H9 (cell line): ENCODE measurements around the gene RAB17. TPM values are rescaled to one million over a fixed set of nuclear protein-coding genes. Genes with fewer than 3 reads are reported as not detected.

Experiments
- DNase-seq: peaks from one replicate; pipeline ENCODE4 v3.0.0-alpha.2; 2017
- H2AFZ ChIP-seq: one replicate; pipeline ENCODE4 v1.6.1; 2013; ENCODE audit warnings: mild to moderate bottlenecking, low read length, control low read depth, moderate library complexity
- H2AK5ac ChIP-seq: 2 replicates; pipeline ENCODE4 v1.6.1; 2013; ENCODE audit warnings: low read length, control low read depth, mixed read lengths; ENCODE audit not compliant: insufficient read length
- H2BK120ac ChIP-seq: one replicate; pipeline ENCODE4 v1.6.1; 2013; ENCODE audit warnings: low read depth, mild to moderate bottlenecking, low read length, control low read depth, inconsistent platforms; ENCODE audit not compliant: poor library complexity, severe bottlenecking
- H2BK12ac ChIP-seq: 2 replicates; pipeline ENCODE4 v1.6.1; 2013; ENCODE audit warnings: low read length, control low read depth, mixed read lengths, low read depth; ENCODE audit not compliant: insufficient read length
- H2BK15ac ChIP-seq: 2 replicates; pipeline ENCODE4 v1.6.1; 2013; ENCODE audit warnings: low read depth, low read length, control low read depth
- H2BK20ac ChIP-seq: one replicate; pipeline ENCODE4 v1.6.1; 2013; ENCODE audit warnings: low read depth, mild to moderate bottlenecking, low read length, control low read depth, inconsistent platforms; ENCODE audit not compliant: poor library complexity, severe bottlenecking
- H2BK5ac ChIP-seq: 2 replicates; pipeline ENCODE4 v1.6.1; 2013; ENCODE audit warnings: low read length, control low read depth, mixed read lengths; ENCODE audit not compliant: insufficient read length
- H3K14ac ChIP-seq: 2 replicates; pipeline ENCODE4 v1.6.1; 2013; ENCODE audit warnings: low read length, control low read depth; ENCODE audit not compliant: insufficient read depth
- H3K18ac ChIP-seq: 2 replicates; pipeline ENCODE4 v1.6.1; 2013; ENCODE audit warnings: low read depth, mild to moderate bottlenecking, mixed read lengths, low read length, control low read depth; ENCODE audit not compliant: insufficient read length
- H3K23ac ChIP-seq: 2 replicates; pipeline ENCODE4 v1.6.1; 2013; ENCODE audit warnings: low read length, control low read depth, mixed read lengths, low read depth; ENCODE audit not compliant: insufficient read length
- H3K23me2 ChIP-seq: 2 replicates; pipeline ENCODE4 v1.6.1; 2013; ENCODE audit warnings: low read depth, mild to moderate bottlenecking, mixed read lengths, low read length, control low read depth; ENCODE audit not compliant: insufficient read length, poor library complexity, severe bottlenecking
- H3K27ac ChIP-seq: 2 replicates; pipeline ENCODE4 v1.5.1; 2013; ENCODE audit warnings: low read length, control low read depth, mixed read lengths, low read depth; ENCODE audit not compliant: insufficient read length
- H3K27me3 ChIP-seq: 2 replicates; pipeline ENCODE4 v1.6.1; 2013; ENCODE audit warnings: low read length, control low read depth, inconsistent platforms; ENCODE audit not compliant: insufficient read depth
- H3K4ac ChIP-seq: 2 replicates; pipeline ENCODE4 v1.6.1; 2013; ENCODE audit warnings: low read depth, mild to moderate bottlenecking, control low read depth, inconsistent platforms, low read length, moderate library complexity
- H3K4me1 ChIP-seq: 2 replicates; pipeline ENCODE4 v1.6.1; 2013; ENCODE audit warnings: low read length, control low read depth, inconsistent platforms; ENCODE audit not compliant: insufficient read depth
- H3K4me2 ChIP-seq: 2 replicates; pipeline ENCODE4 v1.6.1; 2013; ENCODE audit warnings: low read length, control low read depth, mixed read lengths; ENCODE audit not compliant: insufficient read length, insufficient read depth
- H3K56ac ChIP-seq: 2 replicates; pipeline ENCODE4 v1.6.1; 2013; ENCODE audit warnings: low read depth, mild to moderate bottlenecking, mixed read lengths, low read length, control low read depth; ENCODE audit not compliant: insufficient read length
- H3K79me1 ChIP-seq: 2 replicates; pipeline ENCODE4 v1.6.1; 2013; ENCODE audit warnings: low read depth, mild to moderate bottlenecking, moderate library complexity, low read length, control low read depth, inconsistent platforms; ENCODE audit not compliant: insufficient read depth, poor library complexity, severe bottlenecking
- H3K79me2 ChIP-seq: 2 replicates; pipeline ENCODE4 v1.6.1; 2013; ENCODE audit warnings: low read length, control low read depth, inconsistent platforms; ENCODE audit not compliant: insufficient read depth
- H3K9ac ChIP-seq: 2 replicates; pipeline ENCODE4 v1.6.1; 2013; ENCODE audit warnings: low read length, control low read depth, mixed read lengths; ENCODE audit not compliant: insufficient read length; ENCODE audit errors: extremely low read depth
- H3K9me3 ChIP-seq: one replicate; pipeline ENCODE4 v1.6.1; 2013; ENCODE audit warnings: low read depth, low read length, inconsistent platforms; ENCODE audit not compliant: control insufficient read depth
- H3T11ph ChIP-seq: one replicate; pipeline ENCODE4 v1.6.1; 2013; ENCODE audit warnings: mild to moderate bottlenecking, low read length, control low read depth, inconsistent platforms
- H4K20me1 ChIP-seq: one replicate; pipeline ENCODE4 v1.6.1; 2013; ENCODE audit not compliant: control insufficient read depth, insufficient read length, insufficient read depth
- H4K5ac ChIP-seq: 2 replicates; pipeline ENCODE4 v1.6.1; 2013; ENCODE audit warnings: low read depth, mild to moderate bottlenecking, mixed read lengths, low read length, control low read depth; ENCODE audit not compliant: insufficient read length
- H4K8ac ChIP-seq: replicated peaks from 2 replicates; pipeline ENCODE4 v1.6.1; 2013; ENCODE audit warnings: low read length, control low read depth, mixed read lengths, low read depth; ENCODE audit not compliant: insufficient read length
- H4K91ac ChIP-seq: 2 replicates; pipeline ENCODE4 v1.6.1; 2013; ENCODE audit warnings: low read depth, mild to moderate bottlenecking, moderate library complexity, mixed read lengths, low read length, control low read depth; ENCODE audit not compliant: insufficient read length
- H3K27ac Mint-ChIP-seq, 3 experiments: 2 replicates in 2 of 3; 3 replicates in 1 of 3; pipeline ENCODE4 v1.8.0; 2020 to 2021; ENCODE audit warnings: mixed read lengths in 3 of 3, mild to moderate bottlenecking in 1 of 3, moderate library complexity in 1 of 3
- H3K27me3 Mint-ChIP-seq: 2 replicates; pipeline ENCODE4 v1.8.0; 2021; ENCODE audit warnings: low read depth, mild to moderate bottlenecking, moderate library complexity, mixed read lengths
- H3K36me3 Mint-ChIP-seq, 3 experiments: 2 replicates in 2 of 3; 3 replicates in 1 of 3; pipeline ENCODE4 v1.8.0; 2020 to 2021; ENCODE audit warnings: low read depth in 3 of 3, mixed read lengths in 3 of 3; ENCODE audit not compliant: insufficient read depth in 1 of 3
- H3K4me1 Mint-ChIP-seq, 2 experiments: 2 replicates each; pipeline ENCODE4 v1.8.0; 2020; ENCODE audit warnings: mixed read lengths in 2 of 2
- H3K4me3 Mint-ChIP-seq, 2 experiments: 2 replicates in 1 of 2; 3 replicates in 1 of 2; pipeline ENCODE4 v1.8.0; 2020 to 2021; ENCODE audit warnings: mild to moderate bottlenecking in 2 of 2, mixed read lengths in 2 of 2, moderate library complexity in 1 of 2
- H3K9me3 Mint-ChIP-seq, 2 experiments: 2 replicates in 1 of 2; 3 replicates in 1 of 2; pipeline ENCODE4 v1.8.0; 2020; ENCODE audit warnings: mild to moderate bottlenecking in 2 of 2, mixed read lengths in 2 of 2, moderate library complexity in 1 of 2
- WGBS: extraction: QIAGEN DNeasy Blood & Tissue Kit; methylation state at CpG from one replicate; pipeline ENCODE4 v1.1.7; 2013; ENCODE audit warnings: missing lambda C conversion rate, low lambda C conversion rate, mixed read lengths; ENCODE audit not compliant: insufficient read length; ENCODE audit errors: extremely low coverage; 5-methylcytosine and 5-hydroxymethylcytosine counted together
- total RNA-seq: library from RNA; stranded (reverse); gene quantifications from 2 replicates; pipeline ENCODE4 v1.2.1, GENCODE V29; 2021
- TF ChIP-seq, protein P1 (sequence below): fragments of 200-600 bp; sonication (generic); conservative IDR thresholded peaks from 3 replicates; pipeline ENCODE4 v1.8.0; 2021; ENCODE audit warnings: antibody characterized with exemption, mild to moderate bottlenecking

RAB17 gene
- total RNA-seq, 1 experiment from 2014 or later: 31.9 TPM

DNA sequence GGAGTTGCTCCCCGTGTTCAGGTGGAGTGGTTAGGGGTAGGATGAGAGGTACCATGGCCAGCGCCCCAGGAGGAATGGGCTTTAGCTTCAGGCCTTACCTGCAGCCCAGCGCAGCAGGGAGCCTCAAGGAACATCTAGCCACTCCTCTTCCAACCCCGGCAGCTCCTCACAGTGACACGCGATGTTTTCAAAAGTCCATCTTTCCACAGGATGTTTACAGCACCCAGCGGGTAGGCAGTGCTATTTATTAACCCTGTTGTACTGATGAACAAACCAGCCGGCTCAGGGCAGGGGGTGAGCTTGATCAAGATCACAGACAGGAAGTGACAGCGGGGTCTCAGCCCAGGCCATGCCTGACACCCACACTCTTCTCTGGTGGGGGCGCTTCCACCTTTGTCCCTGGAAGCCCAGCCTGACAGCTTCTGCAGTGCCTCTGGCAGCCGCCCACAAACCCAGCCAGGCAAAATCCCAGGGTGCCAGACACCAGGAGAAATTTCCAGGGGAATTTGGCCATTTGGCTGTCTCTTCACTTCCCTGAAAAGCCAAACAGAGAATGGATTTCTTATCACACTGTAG is 42.6 kb downstream of the RAB17 start:
- H3K4me1 ChIP-seq: no peaks in the 10 kb centered on the region; the same call in 1 of the 2 replicates
- H2BK120ac ChIP-seq: no peak overlapping the region
- no peak overlapping the region for H2BK15ac ChIP-seq
- H4K5ac ChIP-seq: no peak overlapping the region
- peaks cover 0 to 3% (median 0%) of the 10 kb centered on the region in 3 experiments; a peak in 1 of 7 replicates for H3K36me3 Mint-ChIP-seq
- DNase-seq: peak; percentile 51
- no peaks in the 10 kb centered on the region for H3K79me2 ChIP-seq
- no peak overlapping the region for H2AK5ac ChIP-seq
- H3K18ac ChIP-seq: no peak overlapping the region
- no peak overlapping the region for H3K14ac ChIP-seq
- peaks cover 0 to 5% of the 10 kb centered on the region in 2 experiments; a peak in 2 of 5 replicates for H3K9me3 Mint-ChIP-seq
- H3K4me3 Mint-ChIP-seq: no peak overlapping the region
- TF ChIP-seq, protein P1, sequence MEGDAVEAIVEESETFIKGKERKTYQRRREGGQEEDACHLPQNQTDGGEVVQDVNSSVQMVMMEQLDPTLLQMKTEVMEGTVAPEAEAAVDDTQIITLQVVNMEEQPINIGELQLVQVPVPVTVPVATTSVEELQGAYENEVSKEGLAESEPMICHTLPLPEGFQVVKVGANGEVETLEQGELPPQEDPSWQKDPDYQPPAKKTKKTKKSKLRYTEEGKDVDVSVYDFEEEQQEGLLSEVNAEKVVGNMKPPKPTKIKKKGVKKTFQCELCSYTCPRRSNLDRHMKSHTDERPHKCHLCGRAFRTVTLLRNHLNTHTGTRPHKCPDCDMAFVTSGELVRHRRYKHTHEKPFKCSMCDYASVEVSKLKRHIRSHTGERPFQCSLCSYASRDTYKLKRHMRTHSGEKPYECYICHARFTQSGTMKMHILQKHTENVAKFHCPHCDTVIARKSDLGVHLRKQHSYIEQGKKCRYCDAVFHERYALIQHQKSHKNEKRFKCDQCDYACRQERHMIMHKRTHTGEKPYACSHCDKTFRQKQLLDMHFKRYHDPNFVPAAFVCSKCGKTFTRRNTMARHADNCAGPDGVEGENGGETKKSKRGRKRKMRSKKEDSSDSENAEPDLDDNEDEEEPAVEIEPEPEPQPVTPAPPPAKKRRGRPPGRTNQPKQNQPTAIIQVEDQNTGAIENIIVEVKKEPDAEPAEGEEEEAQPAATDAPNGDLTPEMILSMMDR: no peak
- no peak overlapping the region for H3K9ac ChIP-seq
- peaks cover under 1% of the 10 kb centered on the region for H3K27me3 Mint-ChIP-seq
- no peak overlapping the region for H4K8ac ChIP-seq
- H3K27me3 ChIP-seq: no peaks in the 10 kb centered on the region
- H2BK12ac ChIP-seq: no peak overlapping the region
- no CpG with 5 or more reads among the region's 11 CpGs for WGBS
- H3K4me1 Mint-ChIP-seq: peaks cover 2% of the 10 kb centered on the region in 2 experiments; a peak in 2 of 4 replicates
- no peak overlapping the region for H3K27ac ChIP-seq
- no peak overlapping the region for H2BK5ac ChIP-seq
- H3K9me3 ChIP-seq: peaks cover 4% of the 10 kb centered on the region
- H3K79me1 ChIP-seq: no peaks in the 10 kb centered on the region
- no peak overlapping the region for H3K23ac ChIP-seq
- no peak overlapping the region for H2BK20ac ChIP-seq
- no peak overlapping the region for H3K27ac Mint-ChIP-seq
- no peak overlapping the region for H3K56ac ChIP-seq
- no peaks in the 10 kb centered on the region for H4K20me1 ChIP-seq
- H3K4ac ChIP-seq: no peak overlapping the region
- H3T11ph ChIP-seq: no peak overlapping the region
- H4K91ac ChIP-seq: no peak overlapping the region
- no peak overlapping the region for H3K4me2 ChIP-seq
- no peak overlapping the region for H2AFZ ChIP-seq
- H3K23me2 ChIP-seq: no peaks in the 10 kb centered on the region
